Transverse colon (tissue), 4 donors: Measurements from ENCODE around the gene ADIPOQ. TPM values are rescaled to one million over a fixed set of nuclear protein-coding genes. Genes with fewer than 3 reads are reported as not detected.
"Not testable (repeated sequence)": the region's sequence is repeated elsewhere in the genome, so short reads cannot be mapped to it uniquely, and the experiment has no call there.

Source experiments
- DNase-seq: peaks from one replicate; pipeline ENCODE4 v3.0.0-alpha.2; 2019
- H3K27ac ChIP-seq, 4 donors: fragments of 200-600 bp; sonication (generic); 2 replicates each; pipeline ENCODE4 v1.5.1; 2016 to 2018; ENCODE audit warnings: inconsistent platforms in 4 of 4
- H3K27me3 ChIP-seq: fragments of 200-600 bp; sonication (generic); 2 replicates; pipeline ENCODE4 v1.5.1; 2017; ENCODE audit warnings: inconsistent platforms
- H3K36me3 ChIP-seq, 4 donors: fragments of 200-600 bp; sonication (generic); 2 replicates each; pipeline ENCODE4 v1.5.1; 2017 to 2019; ENCODE audit warnings: inconsistent platforms in 4 of 4
- H3K4me1 ChIP-seq, 4 donors: fragments of 200-600 bp; sonication (generic); 2 replicates each; pipeline ENCODE4 v1.5.1; 2017 to 2020; ENCODE audit warnings: inconsistent platforms in 4 of 4
- H3K4me3 ChIP-seq, 4 donors: fragments of 200-600 bp; sonication (generic); 1 replicate in 1 of 4; 2 replicates in 3 of 4; pipeline versions ENCODE4 v1.5.1 to v1.6.1; 2017 to 2019; ENCODE audit warnings: inconsistent platforms in 4 of 4
- H3K9me3 ChIP-seq, 2 donors: fragments of 200-600 bp; sonication (generic); 2 replicates each; pipeline ENCODE4 v1.5.1; 2017 to 2019; ENCODE audit warnings: inconsistent platforms in 2 of 2
- EP300 ChIP-seq: sonication (generic); formaldehyde crosslinking; IDR thresholded peaks from one replicate; pipeline ENCODE4 v1.6.1; 2017; ENCODE audit warnings: antibody characterized with exemption, low read depth
- POLR2A ChIP-seq: fragments of 450-650 bp; IDR thresholded peaks from one replicate; pipeline ENCODE4 v1.6.1; 2016; ENCODE audit warnings: antibody characterized with exemption, mild to moderate bottlenecking, moderate library complexity
- POLR2AphosphoS5 ChIP-seq, 3 donors: sonication (generic); formaldehyde crosslinking; IDR thresholded peaks; one replicate each; pipeline ENCODE4 v1.6.1; 2016; ENCODE audit warnings: antibody characterized with exemption in 3 of 3
- WGBS, 2 donors: methylation state at CpG; one replicate each; pipeline ENCODE4 v1.1.5; 2018; ENCODE audit warnings: low coverage in 1 of 2; 5-methylcytosine and 5-hydroxymethylcytosine counted together
- in situ Hi-C, 4 donors: fragments of 200-750 bp; cut with MboI; loops; one replicate each; pipeline versions ENCODE4 v1.15.0 to v1.15.1; 2017; ENCODE audit warnings: low sequenced_read_pairs in 3 of 4, low pct_ligation_motif_present in 1 of 4, low pct_unique_long_range_greater_than_20kb in 1 of 4
- intact Hi-C: fragments of 100-400 bp; cut with DNase I; formaldehyde crosslinking; loops from one replicate; pipeline ENCODE4 v1.15.1; 2023; ENCODE audit warnings: low total_unique reads
- total RNA-seq, 4 donors: library from RNA; depleted of rRNA; stranded (reverse); fragments of >200 nt; gene quantifications; one replicate each; pipeline ENCODE4 v1.1.0, GENCODE V29; 2016
- TF ChIP-seq, protein P1 (sequence below), 5 experiments: fragments of 200-600 bp in 3 of 5; fragments of 450-650 bp in 2 of 5; sonication (generic) in 3 of 5; IDR thresholded peaks; 1 replicate in 2 of 5; 2 replicates in 3 of 5; pipeline ENCODE4 v1.5.1; 2016 to 2017; ENCODE audit warnings: antibody characterized with exemption in 5 of 5, inconsistent platforms in 3 of 5, mild to moderate bottlenecking in 2 of 5, moderate library complexity in 1 of 5

Gene ADIPOQ
- total RNA-seq, 4 donors from 2014 or later, result 4.6 to 11.7 (median 7.5) TPM; not detected in 1

DNA sequence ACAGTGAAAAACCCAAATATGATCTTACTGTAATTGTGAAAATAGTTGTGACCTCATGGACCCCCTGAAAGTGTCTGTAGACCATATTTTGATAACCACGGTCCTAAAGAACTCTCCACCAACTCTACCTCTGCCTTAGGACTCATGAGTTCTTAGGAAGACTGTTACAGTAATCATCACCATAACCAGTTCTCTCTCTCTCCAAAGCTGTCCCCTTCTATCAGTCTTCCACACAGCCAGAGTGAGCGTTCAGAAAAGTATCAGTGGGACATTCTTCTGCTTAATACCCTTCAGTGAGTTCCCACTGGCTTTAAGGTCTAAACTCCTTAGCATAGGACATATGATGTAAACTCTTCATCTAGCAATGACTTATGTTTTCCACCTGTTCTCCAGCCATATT lies 60.2 kb downstream of the ADIPOQ start:
- intact Hi-C loops, result no loop called here
- H3K27me3 ChIP-seq, result no peaks in the 10 kb centered on the region
- H3K36me3 ChIP-seq, result no peaks in the 10 kb centered on the region
- TF ChIP-seq, protein P1, sequence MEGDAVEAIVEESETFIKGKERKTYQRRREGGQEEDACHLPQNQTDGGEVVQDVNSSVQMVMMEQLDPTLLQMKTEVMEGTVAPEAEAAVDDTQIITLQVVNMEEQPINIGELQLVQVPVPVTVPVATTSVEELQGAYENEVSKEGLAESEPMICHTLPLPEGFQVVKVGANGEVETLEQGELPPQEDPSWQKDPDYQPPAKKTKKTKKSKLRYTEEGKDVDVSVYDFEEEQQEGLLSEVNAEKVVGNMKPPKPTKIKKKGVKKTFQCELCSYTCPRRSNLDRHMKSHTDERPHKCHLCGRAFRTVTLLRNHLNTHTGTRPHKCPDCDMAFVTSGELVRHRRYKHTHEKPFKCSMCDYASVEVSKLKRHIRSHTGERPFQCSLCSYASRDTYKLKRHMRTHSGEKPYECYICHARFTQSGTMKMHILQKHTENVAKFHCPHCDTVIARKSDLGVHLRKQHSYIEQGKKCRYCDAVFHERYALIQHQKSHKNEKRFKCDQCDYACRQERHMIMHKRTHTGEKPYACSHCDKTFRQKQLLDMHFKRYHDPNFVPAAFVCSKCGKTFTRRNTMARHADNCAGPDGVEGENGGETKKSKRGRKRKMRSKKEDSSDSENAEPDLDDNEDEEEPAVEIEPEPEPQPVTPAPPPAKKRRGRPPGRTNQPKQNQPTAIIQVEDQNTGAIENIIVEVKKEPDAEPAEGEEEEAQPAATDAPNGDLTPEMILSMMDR (IDR thresholded peaks at IDR 0.05), result no peak
- TF ChIP-seq EP300, result no peak
- no peak for TF ChIP-seq POLR2AphosphoS5 (IDR thresholded peaks at IDR 0.05)
- TF ChIP-seq POLR2A, result no peak
- no peak overlapping the region for H3K27ac ChIP-seq
- H3K4me3 ChIP-seq, result no peak overlapping the region
- in situ Hi-C loops, result no loop called here
- no peaks in the 10 kb centered on the region for H3K4me1 ChIP-seq
- DNase-seq, result no peak
- 81 to 88% methylated on average over 2 of the region's 2 CpGs for WGBS, 2 donors
- no peaks in the 10 kb centered on the region for H3K9me3 ChIP-seq

DNA sequence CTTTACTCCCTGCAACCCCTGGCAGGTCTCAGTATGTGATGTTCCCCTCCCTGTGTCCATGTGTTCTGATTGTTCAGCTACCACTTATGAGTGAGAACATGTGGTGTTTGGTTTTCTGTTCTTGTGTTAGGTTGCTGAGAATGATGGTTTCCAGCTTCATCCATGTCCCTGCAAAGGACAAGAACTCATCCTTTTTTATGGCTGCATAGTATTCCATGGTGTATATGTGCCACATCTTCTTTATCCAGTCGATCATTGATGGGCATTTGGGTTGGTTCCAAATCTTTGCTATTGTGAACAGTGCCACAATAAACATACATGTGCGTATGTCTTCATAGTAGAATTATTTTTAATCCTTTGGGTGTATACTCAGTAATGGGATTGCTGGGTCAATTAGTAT lies 61.2 kb downstream of the ADIPOQ start:
- intact Hi-C loops, H3K4me1 ChIP-seq, DNase-seq, H3K9me3 ChIP-seq, H3K27me3 ChIP-seq, H3K36me3 ChIP-seq, H3K4me3 ChIP-seq, H3K27ac ChIP-seq, in situ Hi-C loops: not testable (repeated sequence)
- WGBS, 2 donors, result 90 to 94% methylated on average over 2 of the region's 2 CpGs

DNA sequence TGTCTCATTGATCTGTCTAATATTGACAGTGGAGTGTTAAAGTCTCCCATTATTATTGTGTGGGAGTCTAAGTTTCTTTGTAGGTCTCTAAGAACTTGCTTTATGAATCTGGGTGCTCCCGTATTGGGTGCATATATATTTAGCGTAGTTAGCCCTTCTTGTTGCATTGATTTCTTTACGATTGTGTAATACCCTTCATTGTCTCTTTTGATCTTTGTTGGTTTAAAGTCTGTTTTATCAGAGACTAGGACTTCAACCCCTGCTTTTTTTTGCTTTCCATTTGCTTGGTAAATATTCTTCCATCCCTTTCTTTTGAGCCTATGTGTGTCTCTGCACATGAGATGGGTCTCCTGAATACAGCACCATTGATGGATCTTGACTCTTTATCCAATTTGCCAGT lies 64.6 kb downstream of the ADIPOQ start:
- in situ Hi-C loops, result not testable (repeated sequence)

More for the DNA sequence above, 64.6 kb downstream of the ADIPOQ start:
- DNase-seq, H3K27ac ChIP-seq, H3K36me3 ChIP-seq, intact Hi-C loops, H3K4me3 ChIP-seq, H3K27me3 ChIP-seq, H3K9me3 ChIP-seq, H3K4me1 ChIP-seq: not testable (repeated sequence)
- WGBS, 2 donors, result 69 to 75% methylated on average over 2 to 3 of the region's 3 CpGs

Other genes starting within 250 kb of the ADIPOQ start
- gene AHSG, start 229.7 kb upstream of the ADIPOQ start, total RNA-seq, result not detected
- not detected for gene FETUB, start 202.3 kb upstream of the ADIPOQ start, total RNA-seq
- not detected for gene HRG, start 176.7 kb upstream of the ADIPOQ start, total RNA-seq
- gene KNG1, start 125.4 kb upstream of the ADIPOQ start, total RNA-seq, result 1 to 10 TPM in 2 of 4 donors, not detected in 2; 1.6 to 2.0 TPM
- 100 to 1,000 TPM; 146 to 550 (median 353) TPM for gene EIF4A2, start 59.1 kb upstream of the ADIPOQ start, total RNA-seq
- 100 to 1,000 TPM in 1 of 4 donors, 10 to 100 TPM in 1, 1 to 10 TPM in 1, not detected in 1; 7.2 to 226 (median 10.5) TPM for gene RFC4, start 36.2 kb upstream of the ADIPOQ start, total RNA-seq
- 10 to 100 TPM; 22.4 to 50.5 (median 31.2) TPM for gene ST6GAL1, start 87.8 kb downstream of the ADIPOQ start, total RNA-seq